Measurements from ENCODE around the gene DBN1.
"Not testable (repeated sequence)": the region's sequence is repeated elsewhere in the genome, so short reads cannot be mapped to it uniquely, and the experiment has no call there.

GRCh38 chr5:177485753-177486152, 12.3 kb upstream of the DBN1 start:
- TF ChIP-seq, protein P1, sequence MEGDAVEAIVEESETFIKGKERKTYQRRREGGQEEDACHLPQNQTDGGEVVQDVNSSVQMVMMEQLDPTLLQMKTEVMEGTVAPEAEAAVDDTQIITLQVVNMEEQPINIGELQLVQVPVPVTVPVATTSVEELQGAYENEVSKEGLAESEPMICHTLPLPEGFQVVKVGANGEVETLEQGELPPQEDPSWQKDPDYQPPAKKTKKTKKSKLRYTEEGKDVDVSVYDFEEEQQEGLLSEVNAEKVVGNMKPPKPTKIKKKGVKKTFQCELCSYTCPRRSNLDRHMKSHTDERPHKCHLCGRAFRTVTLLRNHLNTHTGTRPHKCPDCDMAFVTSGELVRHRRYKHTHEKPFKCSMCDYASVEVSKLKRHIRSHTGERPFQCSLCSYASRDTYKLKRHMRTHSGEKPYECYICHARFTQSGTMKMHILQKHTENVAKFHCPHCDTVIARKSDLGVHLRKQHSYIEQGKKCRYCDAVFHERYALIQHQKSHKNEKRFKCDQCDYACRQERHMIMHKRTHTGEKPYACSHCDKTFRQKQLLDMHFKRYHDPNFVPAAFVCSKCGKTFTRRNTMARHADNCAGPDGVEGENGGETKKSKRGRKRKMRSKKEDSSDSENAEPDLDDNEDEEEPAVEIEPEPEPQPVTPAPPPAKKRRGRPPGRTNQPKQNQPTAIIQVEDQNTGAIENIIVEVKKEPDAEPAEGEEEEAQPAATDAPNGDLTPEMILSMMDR (IDR thresholded peaks at IDR 0.05), result not testable (repeated sequence)
- not testable (repeated sequence) for TF ChIP-seq POLR2A (IDR thresholded peaks at IDR 0.05)
